Testis (tissue), 3 donors: ENCODE data around the gene VWCE. TPM values are rescaled to one million over a fixed set of nuclear protein-coding genes. Genes with fewer than 3 reads are reported as not detected.

Experiments
- DNase-seq: peaks from one replicate; pipeline ENCODE4 v3.0.0-alpha.2; 2019
- H3K27ac ChIP-seq, 2 donors: fragments of 200-600 bp; sonication (generic); one replicate each; pipeline ENCODE4 v1.5.1; 2019
- H3K27me3 ChIP-seq: fragments of 200-600 bp; sonication (generic); one replicate; pipeline ENCODE4 v1.5.1; 2019
- H3K36me3 ChIP-seq: fragments of 200-600 bp; sonication (generic); one replicate; pipeline ENCODE4 v1.5.1; 2017; ENCODE audit warnings: low read depth; ENCODE audit errors: missing control alignments
- H3K4me1 ChIP-seq: fragments of 200-600 bp; sonication (generic); one replicate; pipeline ENCODE4 v1.5.1; 2019
- H3K4me3 ChIP-seq, 2 donors: fragments of 200-600 bp; sonication (generic); one replicate each; pipeline ENCODE4 v1.5.1; 2017 to 2019
- H3K9me3 ChIP-seq: fragments of 200-600 bp; sonication (generic); one replicate; pipeline ENCODE4 v1.5.1; 2017
- CTCF ChIP-seq, 3 experiments: fragments of 450-650 bp in 2 of 3; fragments of 200-600 bp in 1 of 3; sonication (generic) in 1 of 3; IDR thresholded peaks; one replicate each; pipeline ENCODE4 v1.5.1; 2016 to 2019; ENCODE audit warnings: antibody characterized with exemption in 3 of 3, mild to moderate bottlenecking in 2 of 3, moderate library complexity in 1 of 3
- POLR2A ChIP-seq: fragments of 450-650 bp; IDR thresholded peaks from one replicate; pipeline ENCODE4 v1.6.1; 2017; ENCODE audit warnings: antibody characterized with exemption, mild to moderate bottlenecking, moderate library complexity
- WGBS, 2 donors: methylation state at CpG; one replicate each; pipeline ENCODE4 v1.1.5; 2018; 5-methylcytosine and 5-hydroxymethylcytosine counted together
- intact Hi-C: fragments of 100-400 bp; cut with DNase I; formaldehyde crosslinking; loops from one replicate; pipeline ENCODE4 v1.15.1; 2023; ENCODE audit warnings: low total_unique reads
- polyA plus RNA-seq: library from polyadenylated mRNA; stranded (reverse); fragments of 350-450 nt; fragmentation: Illumina TruSeq; extraction: RNeasy Lipid Tissue Mini Kit (QIAGEN cat#74804); gene quantifications from one replicate; pipeline ENCODE4 v1.2.3, GENCODE V29; 2014; ENCODE audit warnings: low read depth, low replicate concordance; ENCODE audit not compliant: insufficient read depth
- total RNA-seq, 2 donors: library from RNA; depleted of rRNA; stranded (reverse); fragments of >200 nt; gene quantifications; one replicate each; pipeline ENCODE4 v1.2.3, GENCODE V29; 2016

The VWCE gene
- total and polyA plus RNA-seq, 3 donors from 2014 or later: 6.6 to 11.1 (median 11.1) TPM

GRCh38 chr11:61267437-61267841, 27.7 kb downstream of the VWCE start:
- H3K27me3 ChIP-seq: no peaks in the 10 kb centered on the region
- intact Hi-C loops: no loop called here
- no peaks in the 10 kb centered on the region for H3K9me3 ChIP-seq
- DNase-seq: peak; percentile 73
- H3K27ac ChIP-seq: no peak overlapping the region
- H3K4me1 ChIP-seq: no peaks in the 10 kb centered on the region
- TF ChIP-seq POLR2A (no peak), CTCF (IDR thresholded peaks at IDR 0.05) (no peak)
- whole genome bisulfite sequencing, 2 donors: 47 to 51% methylated on average over 6 of the region's 6 CpGs
- H3K4me3 ChIP-seq: no peak overlapping the region
- H3K36me3 ChIP-seq: no peaks in the 10 kb centered on the region

- no peaks in the 10 kb centered on the region for H3K4me1 ChIP-seq
- TF ChIP-seq CTCF (IDR thresholded peaks at IDR 0.05): no peak
- TF ChIP-seq POLR2A: no peak
- H3K27ac ChIP-seq: no peak overlapping the region
- H3K9me3 ChIP-seq: no peaks in the 10 kb centered on the region
- no peak overlapping the region for H3K4me3 ChIP-seq
- no peak for DNase-seq
- no peaks in the 10 kb centered on the region for H3K27me3 ChIP-seq
- 90% methylated on average over 4 of the region's 4 CpGs for WGBS, 2 donors
- intact Hi-C loops: no loop called here
- no peaks in the 10 kb centered on the region for H3K36me3 ChIP-seq
Observed at GRCh38 chr11:61266602-61267001, 28.5 kb downstream of the VWCE start.

- no peak overlapping the region for H3K27ac ChIP-seq
- H3K4me3 ChIP-seq: no peak overlapping the region
- no peak for TF ChIP-seq CTCF (IDR thresholded peaks at IDR 0.05)
- TF ChIP-seq POLR2A: no peak
- 94 to 97% methylated on average over 14 of the region's 14 CpGs for WGBS, 2 donors
- intact Hi-C loops: no loop called here
- no peaks in the 10 kb centered on the region for H3K4me1 ChIP-seq
- no peaks in the 10 kb centered on the region for H3K9me3 ChIP-seq
- no peaks in the 10 kb centered on the region for H3K36me3 ChIP-seq
- DNase-seq: no peak
- no peaks in the 10 kb centered on the region for H3K27me3 ChIP-seq
Observed at GRCh38 chr11:61265357-61265756, 29.8 kb downstream of the VWCE start.

- no peak for TF ChIP-seq POLR2A
- TF ChIP-seq CTCF (IDR thresholded peaks at IDR 0.05): no peak
- 90 to 91% methylated on average over 10 to 14 of the region's 14 CpGs for WGBS, 2 donors
- Histone ChIP-seq H3K27ac (no peak overlapping the region), H3K27me3 (no peaks in the 10 kb centered on the region), H3K4me3 (no peak overlapping the region), H3K36me3 (no peaks in the 10 kb centered on the region), H3K4me1 (no peaks in the 10 kb centered on the region), H3K9me3 (no peaks in the 10 kb centered on the region)
- no peak for DNase-seq
- intact Hi-C loops: no loop called here
Observed at GRCh38 chr11:61264795-61265194, 30.3 kb downstream of the VWCE start.

GRCh38 chr11:61264371-61264770, 30.7 kb downstream of the VWCE start:
- no peak overlapping the region for H3K27ac ChIP-seq
- no peaks in the 10 kb centered on the region for H3K36me3 ChIP-seq
- no peaks in the 10 kb centered on the region for H3K27me3 ChIP-seq
- H3K4me1 ChIP-seq: no peaks in the 10 kb centered on the region
- no peak for TF ChIP-seq POLR2A
- TF ChIP-seq CTCF (IDR thresholded peaks at IDR 0.05): no peak
- intact Hi-C loops: no loop called here
- WGBS, 2 donors: 93 to 97% methylated on average over 6 of the region's 6 CpGs
- H3K9me3 ChIP-seq: no peaks in the 10 kb centered on the region
- no peak overlapping the region for H3K4me3 ChIP-seq
- no peak for DNase-seq
